T-cell (primary cell): Measurements from ENCODE around the gene ALOXE3. TPM values are rescaled to one million over a fixed set of nuclear protein-coding genes. Genes with fewer than 3 reads are reported as not detected.

Experiments
- ATAC-seq, 4 experiments: fragments of 200-7000 bp in 3 of 4; fragments of 150-1000 bp in 1 of 4; cut with Tn5 transposase; replicated peaks in 1 of 4; 1 replicate in 3 of 4; 2 replicates in 1 of 4; pipeline ENCODE4 v1.10.0; 2021; ENCODE audit warnings: moderate library complexity in 3 of 4, mild to moderate bottlenecking in 2 of 4, moderate number of reproducible peaks in 1 of 4
- CTCF ChIA-PET, 2 donors: fragments of 300-600 bp; sonication (Branson Sonifier 250); formaldehyde crosslinking; loops; one replicate each; lab custom pipeline; 2022; ENCODE audit warnings: antibody characterized with exemption in 2 of 2; lab: Charles Lee
- POLR2A ChIA-PET, 2 donors: fragments of 300-600 bp; sonication (Branson Sonifier 250); formaldehyde crosslinking; loops; one replicate each; lab custom pipeline; 2022; ENCODE audit warnings: antibody characterized with exemption in 2 of 2; lab: Charles Lee
- DNase-seq, 35 experiments: peaks; one replicate each; pipeline versions ENCODE4 v3.0.0 to v3.0.0-alpha.2; 2013 to 2023
- H3K27ac ChIP-seq: one replicate; pipeline ENCODE4 v1.5.1; 2013; ENCODE audit warnings: low read length
- H3K27me3 ChIP-seq, 2 experiments: replicated peaks in 1 of 2; 1 replicate in 1 of 2; 2 replicates in 1 of 2; pipeline versions ENCODE4 v1.6.1 to v1.7.0; 2013; ENCODE audit warnings: low read length in 1 of 2, mixed read lengths in 1 of 2; ENCODE audit not compliant: control insufficient read depth in 2 of 2, insufficient read depth in 2 of 2; ENCODE audit errors: extremely low read depth in 1 of 2
- H3K36me3 ChIP-seq, 2 donors: 1 replicate in 1 of 2; 2 replicates in 1 of 2; pipeline versions ENCODE4 v1.6.1 to v1.7.0; 2013; ENCODE audit warnings: low read length in 1 of 2; ENCODE audit not compliant: control insufficient read depth in 2 of 2, insufficient read depth in 1 of 2; ENCODE audit errors: extremely low read depth in 1 of 2
- H3K4me1 ChIP-seq, 2 experiments: 1 replicate in 1 of 2; 2 replicates in 1 of 2; pipeline versions ENCODE4 v1.6.1 to v1.7.0; 2013; ENCODE audit warnings: low read length in 2 of 2, mixed read lengths in 1 of 2; ENCODE audit not compliant: insufficient read depth in 2 of 2, control insufficient read depth in 1 of 2; ENCODE audit errors: extremely low read depth in 1 of 2
- H3K4me3 ChIP-seq, 2 donors: 1 replicate in 1 of 2; 2 replicates in 1 of 2; pipeline versions ENCODE4 v1.5.1 to v1.7.0; 2013; ENCODE audit warnings: mild to moderate bottlenecking in 2 of 2, low read length in 1 of 2, moderate library complexity in 1 of 2; ENCODE audit not compliant: control insufficient read depth in 1 of 2; ENCODE audit errors: extremely low read depth in 1 of 2
- H3K9me3 ChIP-seq: 2 replicates; pipeline ENCODE4 v1.7.0; 2013
- H3K27ac Mint-ChIP-seq, 2 donors: one replicate each; pipeline ENCODE4 v1.8.0; 2020 to 2021; ENCODE audit warnings: mild to moderate bottlenecking in 2 of 2, mixed read lengths in 2 of 2
- H3K27me3 Mint-ChIP-seq, 2 donors: one replicate each; pipeline ENCODE4 v1.8.0; 2021 to 2022; ENCODE audit warnings: mixed read lengths in 2 of 2
- H3K36me3 Mint-ChIP-seq: one replicate; pipeline ENCODE4 v1.8.0; 2021; ENCODE audit warnings: mixed read lengths
- H3K4me1 Mint-ChIP-seq, 3 donors: one replicate each; pipeline ENCODE4 v1.8.0; 2020 to 2022; ENCODE audit warnings: mixed read lengths in 3 of 3, mild to moderate bottlenecking in 1 of 3
- H3K4me3 Mint-ChIP-seq, 3 donors: one replicate each; pipeline ENCODE4 v1.8.0; 2020 to 2022; ENCODE audit warnings: mild to moderate bottlenecking in 3 of 3, mixed read lengths in 3 of 3, moderate library complexity in 3 of 3
- H3K9me3 Mint-ChIP-seq, 3 donors: one replicate each; pipeline ENCODE4 v1.8.0; 2020 to 2022; ENCODE audit warnings: mixed read lengths in 3 of 3
- WGBS: methylation state at CpG from one replicate; pipeline ENCODE4 v1.1.5; 2013; ENCODE audit warnings: missing lambda C conversion rate; ENCODE audit not compliant: insufficient coverage; 5-methylcytosine and 5-hydroxymethylcytosine counted together
- total RNA-seq, 35 experiments: library from RNA in 6 of 35; stranded (reverse) in 6 of 35; fragments of 120-200 nt in 1 of 35; gene quantifications; one replicate each; pipeline versions ENCODE4 v1.2.1 to v1.2.4 and lab custom pipeline; 2013 to 2026

The ALOXE3 gene
- 1 to 10 TPM in 1 of 5 donors, under 1 TPM in 3, not detected in 1; 0.13 to 1.2 (median 0.19) TPM for total RNA-seq
- total RNA-seq (2013) = 0.06 TPM
- total RNA-seq (lab: John Stamatoyannopoulos, UW) = 0 to 0.57 (median 0.08) reads per million in 29 experiments

GRCh38 chr17:8117980-8118768, at the start of gene ALOXE3:
TSS of gene ALOXE3 (minus strand) at chr17:8118514. CDS start at chr17:8117990, 524 bp downstream.
- peak within 1 kb of the TSS; percentile 51 for H3K27ac ChIP-seq
- H3K4me1 Mint-ChIP-seq = peaks cover 46 to 54% (median 52%) of the 10 kb centered on the region in 3 donors
- no peaks in the 10 kb centered on the region for H3K9me3 ChIP-seq
- H3K9me3 Mint-ChIP-seq = no peaks in the 10 kb centered on the region
- peak within 1 kb of the TSS; percentile 88 to 91 (median 89) for H3K4me3 Mint-ChIP-seq
- H3K27ac Mint-ChIP-seq = peak within 1 kb of the TSS; percentile 95
- POLR2A ChIA-PET = interaction anchor here (0.5 to 2.2 kb wide), 4 partner anchors 38 to 202 kb away, joined by 3 to 12 read pairs (median 8); partner anchors contain the start of gene AURKB (in 1 of the 2)
- H3K27me3 ChIP-seq = peaks cover 8 to 75% of the 10 kb centered on the region in 2 experiments
- H3K36me3 ChIP-seq = no peaks in the 10 kb centered on the region
- peak within 1 kb of the TSS; percentile 73 to 99 for H3K4me3 ChIP-seq
- ATAC-seq = peak in 3 of 4 experiments; percentile 1 to 4 (median 3)
- peak in 3 of 35 experiments; percentile 9 to 48 (median 11) for DNase-seq
- no peaks in the 10 kb centered on the region for H3K36me3 Mint-ChIP-seq
- H3K27me3 Mint-ChIP-seq = peaks cover 36 to 67% of the 10 kb centered on the region in 2 donors
- 1% methylated on average over 14 of the region's 33 CpGs for WGBS
- CTCF ChIA-PET = interaction anchor here (0.6 to 2.7 kb wide), 17 partner anchors 20 to 232 kb away, joined by 3 to 27 read pairs (median 7); partner anchors contain the start of gene SLC25A35 (in 1 of the 2)
- H3K4me1 ChIP-seq = peaks cover 36 to 54% of the 10 kb centered on the region in 2 experiments

DNA sequence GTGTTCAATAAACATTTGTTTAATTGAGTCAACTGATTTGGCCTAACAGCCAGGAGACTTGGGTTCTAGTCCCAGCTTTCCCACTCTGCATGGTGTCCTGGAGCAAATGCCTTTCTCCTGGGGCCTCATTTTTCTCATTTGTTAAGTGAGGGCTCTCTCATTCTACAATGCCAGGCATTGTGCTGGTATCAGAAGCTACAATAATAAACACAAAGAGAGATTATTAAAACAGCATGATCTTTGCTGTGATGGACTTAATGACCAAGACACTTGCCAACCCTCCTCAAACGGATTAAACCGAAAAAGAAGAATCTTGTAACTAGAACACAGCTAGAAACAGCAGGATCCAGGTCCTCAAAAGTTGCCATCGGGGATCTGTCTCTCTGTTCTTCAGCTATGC, 49.2 kb upstream of the ALOXE3 start:
- no peaks in the 10 kb centered on the region for H3K27me3 Mint-ChIP-seq
- Histone ChIP-seq H3K36me3 (no peaks in the 10 kb centered on the region), H3K27me3 (no peaks in the 10 kb centered on the region), H3K4me1 (peaks cover 7 to 41% of the 10 kb centered on the region in 2 experiments), H3K27ac (no peak overlapping the region), H3K4me3 (no peak overlapping the region), H3K9me3 (no peaks in the 10 kb centered on the region)
- ChIA-PET POLR2A (interaction anchor here in 1 of 2 donors (0.8 to 1.2 kb wide), 2 partner anchors 9 to 11 kb away, joined by 3 read pairs; partner anchors contain the start of gene TMEM107), CTCF (interaction anchor here (0.5 to 1.0 kb wide), 3 partner anchors 11 to 152 kb away, joined by 3 to 7 read pairs (median 4); no protein-coding TSS in a partner anchor)
- peak overlapping the region in 1 of 2 donors; percentile 16 for H3K27ac Mint-ChIP-seq
- H3K36me3 Mint-ChIP-seq = no peaks in the 10 kb centered on the region
- no peak for DNase-seq
- H3K4me1 Mint-ChIP-seq = peaks cover 26 to 41% (median 34%) of the 10 kb centered on the region in 3 donors
- 90% methylated on average over 2 of the region's 3 CpGs for WGBS
- ATAC-seq = no peak
- no peaks in the 10 kb centered on the region for H3K9me3 Mint-ChIP-seq
- H3K4me3 Mint-ChIP-seq = no peak overlapping the region

DNA sequence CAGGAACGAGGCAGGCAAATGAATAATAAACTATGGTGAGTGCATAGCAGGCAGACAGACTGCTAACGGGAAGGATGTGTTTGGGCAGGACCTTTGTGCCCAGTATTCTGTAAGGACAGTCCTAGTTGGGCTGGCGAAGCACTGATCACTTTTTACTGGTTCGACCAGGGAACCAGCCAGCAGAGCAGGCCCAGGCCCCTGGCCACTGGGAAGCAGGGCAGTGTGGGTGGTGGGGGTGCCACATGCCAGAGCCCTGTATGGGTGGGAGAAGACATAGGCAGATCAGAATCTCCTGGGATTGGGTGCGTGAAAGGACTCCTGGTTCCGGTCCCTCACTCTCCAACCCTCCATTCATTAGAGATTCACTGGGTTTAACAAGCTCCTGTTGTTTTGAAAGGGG, 48.4 kb upstream of the ALOXE3 start:
- H3K27ac Mint-ChIP-seq = peak overlapping the region in 1 of 2 donors; percentile 61

DNA sequence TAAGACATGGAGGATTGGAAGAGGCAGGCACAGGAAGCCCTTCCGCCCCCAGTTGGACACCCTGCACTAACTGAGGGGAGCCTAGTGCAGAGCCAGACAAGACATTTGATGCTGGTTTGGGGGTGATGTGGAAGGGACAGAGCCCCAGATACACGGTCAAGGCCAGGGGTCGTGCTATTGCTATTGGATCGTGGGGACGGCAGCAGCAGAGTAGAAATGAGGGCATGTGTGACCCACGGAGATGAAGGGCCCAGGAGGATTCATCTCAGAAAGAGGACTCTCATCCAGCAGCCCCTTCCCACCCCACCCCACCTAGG, 46.5 kb upstream of the ALOXE3 start:
- no peaks in the 10 kb centered on the region for H3K9me3 Mint-ChIP-seq
- peak overlapping the region; percentile 99 for H3K27ac ChIP-seq
- DNase-seq (peak in 2 of 35 experiments; percentile 43 to 51), ATAC-seq (peak; percentile 11 to 37 (median 29))
- H3K36me3 ChIP-seq = peaks cover 4 to 21% of the 10 kb centered on the region in 2 donors
- peaks cover 22 to 58% of the 10 kb centered on the region in 2 experiments for H3K4me1 ChIP-seq
- ChIA-PET POLR2A (interaction anchor here in 1 of 2 donors (1.8 kb wide), 1 partner anchor 9 kb away, joined by 17 read pairs; no protein-coding TSS in a partner anchor), CTCF (interaction anchor here in 1 of 2 donors (1.3 kb wide), 1 partner anchor 46 kb away, joined by 4 read pairs; no protein-coding TSS in a partner anchor)
- 50% methylated on average over 3 of the region's 6 CpGs for WGBS
- H3K27me3 Mint-ChIP-seq = no peaks in the 10 kb centered on the region
- H3K9me3 ChIP-seq = no peaks in the 10 kb centered on the region
- peaks cover 18% of the 10 kb centered on the region for H3K36me3 Mint-ChIP-seq
- H3K4me3 ChIP-seq = peak overlapping the region; percentile 56 to 60
- no peaks in the 10 kb centered on the region for H3K27me3 ChIP-seq
- H3K4me3 Mint-ChIP-seq = peak overlapping the region; percentile 83 to 85 (median 84)
- H3K4me1 Mint-ChIP-seq = peaks cover 45 to 56% (median 45%) of the 10 kb centered on the region in 3 donors
- H3K27ac Mint-ChIP-seq = peak overlapping the region; percentile 98

More for the DNA sequence above, 48.4 kb upstream of the ALOXE3 start:
- peaks cover 25 to 40% (median 30%) of the 10 kb centered on the region in 3 donors for H3K4me1 Mint-ChIP-seq
- H3K9me3 ChIP-seq = no peaks in the 10 kb centered on the region
- H3K36me3 ChIP-seq = peaks cover 0 to 2% of the 10 kb centered on the region in 2 donors
- peaks cover under 1% of the 10 kb centered on the region for H3K36me3 Mint-ChIP-seq
- ATAC-seq (no peak), DNase-seq (no peak)
- peaks cover 8 to 42% of the 10 kb centered on the region in 2 experiments for H3K4me1 ChIP-seq
- POLR2A ChIA-PET = interaction anchor here in 1 of 2 donors (1.2 kb wide), 1 partner anchor 10 kb away, joined by 3 read pairs; the partner anchor contains the start of gene TMEM107
- CTCF ChIA-PET = interaction anchor here in 1 of 2 donors (0.6 kb wide), 1 partner anchor 145 kb away, joined by 7 read pairs; no protein-coding TSS in a partner anchor
- no peak overlapping the region for H3K4me3 Mint-ChIP-seq
- 100% methylated on average over 2 of the region's 6 CpGs for WGBS
- H3K27me3 Mint-ChIP-seq = no peaks in the 10 kb centered on the region
- no peaks in the 10 kb centered on the region for H3K9me3 Mint-ChIP-seq
- H3K27me3 ChIP-seq = no peaks in the 10 kb centered on the region
- H3K27ac ChIP-seq = no peak overlapping the region
- H3K4me3 ChIP-seq = no peak overlapping the region

GRCh38 chr17:8163978-8164814, 45.9 kb upstream of the ALOXE3 start:
- H3K27ac Mint-ChIP-seq = peak overlapping the region; percentile 98
- H3K27me3 Mint-ChIP-seq = no peaks in the 10 kb centered on the region
- CTCF ChIA-PET = interaction anchor here in 1 of 2 donors (1.3 kb wide), 1 partner anchor 45 kb away, joined by 4 read pairs; no protein-coding TSS in a partner anchor
- POLR2A ChIA-PET = interaction anchor here (0.5 to 1.8 kb wide), 4 partner anchors 9 to 163 kb away, joined by 3 to 17 read pairs (median 4); no protein-coding TSS in a partner anchor
- peak overlapping the region; percentile 83 to 85 (median 84) for H3K4me3 Mint-ChIP-seq
- Histone ChIP-seq H3K27me3 (no peaks in the 10 kb centered on the region), H3K36me3 (peaks cover 9 to 27% of the 10 kb centered on the region in 2 donors), H3K4me1 (peaks cover 22 to 63% of the 10 kb centered on the region in 2 experiments), H3K4me3 (peak overlapping the region; percentile 56 to 60), H3K9me3 (no peaks in the 10 kb centered on the region), H3K27ac (peak overlapping the region; percentile 99)
- DNase-seq = peak in 34 of 35 experiments; percentile 52 to 84 (median 70)
- H3K4me1 Mint-ChIP-seq = peaks cover 51 to 62% (median 51%) of the 10 kb centered on the region in 3 donors
- peak; percentile 60 to 69 (median 66) for ATAC-seq
- WGBS = 0% methylated on average over 2 of the region's 13 CpGs
- H3K36me3 Mint-ChIP-seq = peaks cover 20% of the 10 kb centered on the region
- no peaks in the 10 kb centered on the region for H3K9me3 Mint-ChIP-seq
